Measurements from ENCODE around the gene SIDT2. TPM values are rescaled to one million over a fixed set of nuclear protein-coding genes. Genes with fewer than 3 reads are reported as not detected.

Gene SIDT2
- total RNA-seq, 3 donors from 2014 or later: 69.8 to 76.3 (median 71.4) TPM

DNA sequence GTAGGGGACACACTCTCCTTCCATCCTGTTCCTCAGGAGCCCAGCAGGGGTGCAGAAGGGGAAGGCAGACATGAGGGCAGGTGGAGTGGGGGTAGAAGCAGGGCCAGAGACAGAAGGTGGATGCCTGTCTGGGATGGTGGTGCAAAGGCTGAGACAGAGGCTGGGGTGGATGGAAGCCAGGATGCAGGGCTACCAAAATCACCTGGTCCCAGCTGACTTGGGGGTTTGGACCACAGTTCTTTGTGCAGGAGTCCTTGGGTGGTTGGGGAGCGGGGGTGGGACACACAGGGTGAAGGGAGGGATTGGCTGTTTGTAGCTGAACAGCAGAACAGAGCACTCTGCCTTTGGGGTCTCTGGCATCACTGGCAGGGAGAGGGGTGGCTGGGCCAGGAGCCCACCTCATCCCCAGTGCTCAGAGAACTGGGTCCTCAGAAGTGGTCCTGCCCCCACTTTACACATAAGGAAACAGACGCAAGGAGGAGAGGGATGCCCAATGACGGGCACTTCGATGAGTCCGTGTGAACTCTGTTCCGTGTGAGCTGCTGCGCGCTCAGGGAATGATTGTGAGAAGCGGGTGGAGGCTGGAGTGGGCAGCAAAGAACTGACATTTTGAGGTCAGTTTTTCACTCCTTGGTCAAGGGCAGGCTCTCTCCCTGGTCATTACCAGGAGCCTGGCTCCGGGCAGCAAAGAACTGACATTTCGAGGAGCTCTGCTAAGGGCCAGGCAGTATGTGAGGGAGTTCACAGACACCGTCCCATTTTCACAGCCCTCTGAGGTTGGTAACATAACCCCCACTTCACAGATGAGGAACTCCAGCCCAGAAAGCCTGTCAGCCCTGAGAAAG is 22.5 kb downstream of the SIDT2 start:
- peaks cover 18% of the 10 kb centered on the region for H3K4me1 ChIP-seq (ENCODE audit: low read depth)
- no peaks in the 10 kb centered on the region for H3K36me3 ChIP-seq (ENCODE audit: low read depth)
- ATAC-seq: no peak
- no peaks in the 10 kb centered on the region for H3K9me3 ChIP-seq
- H3K4me3 ChIP-seq: no peak overlapping the region
- no peak for TF ChIP-seq CTCF (IDR thresholded peaks at IDR 0.05)
- intact Hi-C loops (cut with DNase I, micrococcal nuclease): no loop called here
- peak in 2 of 3 donors; percentile 15 to 31 for DNase-seq

- no peak for TF ChIP-seq CTCF (IDR thresholded peaks at IDR 0.05)
- Histone ChIP-seq H3K9me3 (no peaks in the 10 kb centered on the region), H3K36me3 (ENCODE audit: low read depth) (no peaks in the 10 kb centered on the region), H3K4me3 (no peak overlapping the region), H3K4me1 (ENCODE audit: low read depth) (peaks cover 18% of the 10 kb centered on the region)
- no peak for ATAC-seq
- intact Hi-C loops (cut with DNase I, micrococcal nuclease): no loop called here
- DNase-seq: peak in 1 of 3 donors; percentile 46
These were observed 23.2 kb downstream of the SIDT2 start for GRCh38 chr11:117201658-117202305.

DNA sequence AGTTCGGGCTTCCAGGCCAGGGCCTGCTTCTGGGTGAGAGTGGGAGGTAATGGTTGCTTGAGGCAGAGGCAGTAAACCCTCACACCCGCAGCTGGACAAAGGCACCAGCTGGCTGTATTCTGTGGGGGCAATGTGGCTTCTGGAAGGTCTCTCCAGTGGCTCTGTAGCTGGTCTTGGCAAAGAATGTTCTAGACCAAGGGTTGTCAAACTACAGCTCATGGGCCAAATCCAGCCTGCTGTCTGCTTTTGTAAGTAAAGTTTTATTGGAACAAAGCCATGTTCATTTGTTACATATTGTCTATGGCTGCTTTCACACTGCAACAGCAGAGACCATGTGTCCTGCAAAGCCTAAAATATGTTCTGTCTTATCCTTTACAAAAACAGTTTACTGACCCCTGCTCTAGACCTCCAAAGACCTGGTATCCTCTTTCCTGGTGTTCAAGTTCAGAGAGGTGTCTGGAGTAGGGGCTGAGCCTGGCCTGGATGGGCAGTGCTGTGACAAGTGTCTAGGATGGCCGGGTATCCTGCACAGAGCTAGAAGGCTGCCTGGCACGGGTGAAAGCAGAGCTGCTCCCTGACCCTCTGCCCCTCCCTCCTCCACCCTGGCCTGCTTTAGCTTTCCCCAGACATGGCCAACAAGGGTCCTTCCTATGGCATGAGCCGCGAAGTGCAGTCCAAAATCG is 24.0 kb downstream of the SIDT2 start:
- intact Hi-C loops (cut with DNase I, micrococcal nuclease): no loop called here
- no peak for TF ChIP-seq CTCF (IDR thresholded peaks at IDR 0.05)
- H3K36me3 ChIP-seq (ENCODE audit: low read depth): no peaks in the 10 kb centered on the region
- no peak overlapping the region for H3K4me3 ChIP-seq
- ATAC-seq (no peak), DNase-seq (no peak)
- H3K9me3 ChIP-seq: no peaks in the 10 kb centered on the region
- H3K4me1 ChIP-seq (ENCODE audit: low read depth): peaks cover 13% of the 10 kb centered on the region

- H3K4me1 ChIP-seq (ENCODE audit: low read depth): peaks cover 8% of the 10 kb centered on the region
- ATAC-seq (no peak), DNase-seq (peak in 1 of 3 donors; percentile 43)
- no peak overlapping the region for H3K4me3 ChIP-seq
- no peaks in the 10 kb centered on the region for H3K9me3 ChIP-seq
- intact Hi-C loops (cut with DNase I, micrococcal nuclease): no loop called here
- no peaks in the 10 kb centered on the region for H3K36me3 ChIP-seq (ENCODE audit: low read depth)
- TF ChIP-seq CTCF (IDR thresholded peaks at IDR 0.05): no peak
These were observed 24.5 kb downstream of the SIDT2 start for GRCh38 chr11:117203069-117203407.

DNA sequence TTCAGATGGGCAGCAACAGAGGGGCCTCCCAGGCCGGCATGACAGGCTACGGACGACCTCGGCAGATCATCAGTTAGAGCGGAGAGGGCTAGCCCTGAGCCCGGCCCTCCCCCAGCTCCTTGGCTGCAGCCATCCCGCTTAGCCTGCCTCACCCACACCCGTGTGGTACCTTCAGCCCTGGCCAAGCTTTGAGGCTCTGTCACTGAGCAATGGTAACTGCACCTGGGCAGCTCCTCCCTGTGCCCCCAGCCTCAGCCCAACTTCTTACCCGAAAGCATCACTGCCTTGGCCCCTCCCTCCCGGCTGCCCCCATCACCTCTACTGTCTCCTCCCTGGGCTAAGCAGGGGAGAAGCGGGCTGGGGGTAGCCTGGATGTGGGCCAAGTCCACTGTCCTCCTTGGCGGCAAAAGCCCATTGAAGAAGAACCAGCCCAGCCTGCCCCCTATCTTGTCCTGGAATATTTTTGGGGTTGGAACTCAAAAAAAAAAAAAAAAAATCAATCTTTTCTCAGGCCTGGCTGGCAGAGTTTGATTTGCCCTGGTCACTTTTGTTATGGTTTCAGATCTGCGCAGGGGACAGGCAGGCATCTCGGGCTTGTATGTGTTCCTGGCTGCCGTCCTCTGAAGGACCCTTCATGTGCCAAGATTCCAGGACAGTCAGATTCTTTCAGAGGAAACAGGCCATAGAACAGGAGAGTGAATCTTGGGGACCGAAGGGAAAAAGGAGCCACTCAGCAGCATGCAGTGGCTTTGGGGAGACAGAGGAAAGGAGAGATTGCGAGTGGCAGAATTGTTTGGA is 25.9 kb downstream of the SIDT2 start:
- Histone ChIP-seq H3K36me3 (ENCODE audit: low read depth) (no peaks in the 10 kb centered on the region), H3K4me3 (no peak overlapping the region), H3K9me3 (no peaks in the 10 kb centered on the region), H3K4me1 (ENCODE audit: low read depth) (no peaks in the 10 kb centered on the region)
- ATAC-seq (no peak), DNase-seq (peak in 1 of 3 donors; percentile 40)
- no peak for TF ChIP-seq CTCF (IDR thresholded peaks at IDR 0.05)
- intact Hi-C loops (cut with DNase I, micrococcal nuclease): loop anchor here in 1 of 2 donors (5.0 kb wide), 1 partner anchor 72 kb away; no protein-coding TSS in a partner anchor
